Measurements from ENCODE around the gene CHMP6.

DNA sequence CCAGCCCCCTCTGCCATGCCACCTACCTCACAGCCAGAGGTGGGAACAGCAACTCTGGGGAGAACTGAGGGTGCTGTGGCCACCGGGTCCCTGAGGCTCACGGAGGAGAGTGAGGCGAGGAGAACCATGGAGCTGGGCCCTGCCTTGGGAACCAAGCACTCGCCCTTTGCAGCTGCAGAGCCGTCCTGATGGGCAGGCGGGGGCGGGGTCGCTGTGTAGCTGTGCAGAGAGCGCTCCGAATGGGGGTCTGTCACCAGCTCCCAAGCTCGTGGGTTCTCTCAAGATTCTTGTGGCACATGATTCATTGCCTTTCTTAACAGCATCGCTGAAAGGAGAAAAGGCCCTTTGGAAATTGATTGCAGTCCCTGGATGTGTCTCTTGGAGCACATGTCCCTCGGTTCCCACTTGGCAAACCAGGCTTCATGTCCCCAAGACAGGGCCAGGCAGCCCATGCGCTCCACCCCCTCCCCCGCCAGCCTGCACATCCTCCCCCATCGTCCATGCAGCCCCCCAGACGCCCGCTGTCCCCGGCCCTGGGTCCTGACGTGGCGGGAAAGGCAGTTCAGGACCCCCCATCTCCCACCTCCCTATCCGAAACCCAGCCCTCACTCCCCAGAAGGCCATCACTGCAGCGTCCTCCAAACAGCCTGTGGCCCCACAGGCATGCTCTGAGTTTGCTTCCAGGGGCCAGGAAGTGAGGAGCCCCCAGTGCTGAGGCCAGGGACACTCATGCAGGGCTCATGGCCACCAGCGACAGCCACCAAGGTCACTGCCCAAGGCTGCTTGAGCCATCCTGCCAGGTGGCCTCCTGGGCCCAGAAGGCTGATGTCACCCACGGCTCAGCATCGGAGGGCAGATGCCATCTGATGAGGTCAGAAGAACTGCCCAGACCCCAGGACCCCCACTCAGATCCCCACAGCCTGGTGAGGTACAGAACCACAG lies 20.6 kb upstream of the CHMP6 start:
- TF ChIP-seq CTCF (IDR thresholded peaks at IDR 0.05): peak; percentile 33
- TF ChIP-seq ZFX (IDR thresholded peaks at IDR 0.05; ENCODE audit: borderline replicate concordance): no peak

Measured in 22Rv1 (cell line).